Choroid plexus epithelial cell (primary cell): Measurements from ENCODE around the gene ARHGAP22.

Experiments
- DNase-seq: peaks from one replicate; pipeline ENCODE4 v3.0.0-alpha.2; 2010; ENCODE audit warnings: low read depth
- H3K4me3 ChIP-seq: 2 replicates; pipeline ENCODE4 v1.5.1; 2011; ENCODE audit warnings: low read depth, mild to moderate bottlenecking, control low read depth, low read length, moderate library complexity
- CTCF ChIP-seq: conservative IDR thresholded peaks from 2 replicates; pipeline ENCODE4 v1.5.1; 2011; ENCODE audit warnings: low read depth, mild to moderate bottlenecking, control low read depth, inconsistent platforms, low read length, moderate library complexity

Gene ARHGAP22

DNA sequence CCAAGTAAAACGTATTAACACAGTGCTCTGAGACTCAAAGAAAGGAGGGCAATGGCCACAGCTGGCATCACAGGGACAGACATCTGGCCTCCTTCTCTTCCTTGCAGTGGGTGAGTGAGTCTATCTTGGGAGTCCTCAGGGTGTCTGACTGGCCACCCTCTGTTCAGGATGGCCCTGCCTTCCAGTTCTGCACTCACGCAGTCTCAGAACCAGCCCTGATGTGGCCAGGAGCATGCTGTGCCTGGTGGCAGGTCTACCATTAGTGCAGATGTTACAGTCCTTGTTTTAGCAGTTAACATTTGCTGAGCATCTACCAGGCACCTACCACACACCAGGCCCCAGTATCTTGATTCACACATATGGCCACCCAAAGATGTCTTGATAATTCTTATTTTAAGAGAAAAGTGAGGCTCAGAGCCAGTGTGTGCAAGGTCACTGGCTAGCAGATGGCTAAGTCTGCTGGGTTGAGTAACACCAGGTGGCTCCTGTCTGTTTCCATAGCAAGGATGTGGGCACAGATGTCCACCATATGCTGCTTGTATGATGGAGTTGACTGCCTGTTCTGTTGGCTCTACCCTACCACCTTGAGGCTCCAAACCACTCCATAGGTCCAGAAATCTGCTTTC, 23.2 kb upstream of the ARHGAP22 start:
- TF ChIP-seq CTCF: no peak
- no peak for DNase-seq
- no peak overlapping the region for H3K4me3 ChIP-seq

GRCh38 chr10:48626986-48627731, 22.3 kb upstream of the ARHGAP22 start:
- H3K4me3 ChIP-seq: no peak overlapping the region
- DNase-seq: no peak
- no peak for TF ChIP-seq CTCF

- TF ChIP-seq CTCF: no peak
- H3K4me3 ChIP-seq: no peak overlapping the region
- DNase-seq: no peak
These were observed 21.6 kb upstream of the ARHGAP22 start for GRCh38 chr10:48626447-48626846.

- no peak for DNase-seq
- TF ChIP-seq CTCF: no peak
- no peak overlapping the region for H3K4me3 ChIP-seq
These were observed 20.9 kb upstream of the ARHGAP22 start for GRCh38 chr10:48625826-48626134.

- no peak overlapping the region for H3K4me3 ChIP-seq
- DNase-seq: no peak
- TF ChIP-seq CTCF: no peak
These were observed 18.8 kb upstream of the ARHGAP22 start for GRCh38 chr10:48623607-48624132.

DNA sequence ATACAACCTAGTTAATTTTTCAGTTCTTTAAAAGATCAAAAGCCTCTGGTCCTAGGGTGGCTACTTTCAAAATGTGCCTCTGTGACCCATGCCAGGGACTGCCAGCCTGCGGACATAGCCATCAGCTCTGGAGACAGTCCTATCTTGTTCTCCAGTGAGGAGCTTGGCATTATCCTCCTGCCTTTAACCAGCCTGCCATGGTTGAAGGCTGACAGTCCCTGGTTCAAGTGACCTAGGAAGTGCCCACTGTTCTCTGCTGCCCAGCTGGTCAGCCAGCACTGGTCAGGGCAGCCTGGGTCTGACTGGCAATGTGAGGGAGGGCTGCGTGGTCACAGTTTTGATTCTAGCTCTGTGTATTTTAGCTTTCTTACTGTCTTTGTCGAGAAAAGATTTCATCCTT, 18.1 kb upstream of the ARHGAP22 start:
- H3K4me3 ChIP-seq: no peak overlapping the region
- no peak for DNase-seq
- no peak for TF ChIP-seq CTCF

- no peak overlapping the region for H3K4me3 ChIP-seq
- no peak for TF ChIP-seq CTCF
- no peak for DNase-seq
These were observed 15.8 kb upstream of the ARHGAP22 start for GRCh38 chr10:48620719-48621118.
